KOPT-K1 (cell line): ENCODE data around the gene TPK1.

Source experiments
- H3K27ac ChIP-seq: fragments of 200-600 bp; sonication (generic); 2 replicates; pipeline ENCODE4 v1.5.1; 2016; ENCODE audit warnings: antibody characterized with exemption, mild to moderate bottlenecking, low read depth, low read length; ENCODE audit not compliant: poor library complexity, severe bottlenecking
- H3K36me3 ChIP-seq: fragments of 200-600 bp; sonication (generic); 2 replicates; pipeline ENCODE4 v1.5.1; 2017; ENCODE audit warnings: antibody characterized with exemption, mild to moderate bottlenecking, low read length, moderate library complexity; ENCODE audit not compliant: insufficient read depth
- H3K9me3 ChIP-seq: fragments of 200-600 bp; sonication (generic); 2 replicates; pipeline ENCODE4 v1.5.1; 2017; ENCODE audit warnings: antibody characterized with exemption, low read length, mild to moderate bottlenecking; ENCODE audit not compliant: insufficient read depth, poor library complexity, severe bottlenecking

TPK1 gene

DNA sequence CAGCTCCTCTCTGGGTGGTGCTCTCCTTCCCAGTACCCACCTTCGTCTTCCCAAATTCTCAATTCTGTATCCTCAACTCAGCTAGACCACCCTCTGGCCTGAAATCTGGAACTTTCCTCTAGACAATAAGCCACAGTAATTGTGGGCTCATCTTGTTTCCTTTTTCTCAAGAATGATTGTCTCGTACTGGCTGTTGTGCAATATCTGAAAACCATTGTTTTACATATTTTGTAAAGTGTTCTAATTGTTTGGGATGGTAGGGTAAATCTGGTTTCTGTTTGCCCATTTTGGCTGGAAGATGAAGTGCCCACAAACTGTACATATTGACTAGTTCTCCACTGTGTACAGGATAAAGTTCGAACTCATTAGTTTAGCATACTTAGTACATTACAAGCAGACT is 421.0 kb downstream of the TPK1 start:
- H3K27ac ChIP-seq = no peak overlapping the region
- H3K36me3 ChIP-seq = no peaks in the 10 kb centered on the region
- no peaks in the 10 kb centered on the region for H3K9me3 ChIP-seq

- H3K9me3 ChIP-seq = no peaks in the 10 kb centered on the region
- H3K27ac ChIP-seq = no peak overlapping the region
- H3K36me3 ChIP-seq = no peaks in the 10 kb centered on the region
These were observed 425.4 kb downstream of the TPK1 start for GRCh38 chr7:144410441-144410840.

GRCh38 chr7:144408121-144408520 is 427.7 kb downstream of the TPK1 start:
- Histone ChIP-seq H3K9me3 (no peaks in the 10 kb centered on the region), H3K36me3 (no peaks in the 10 kb centered on the region), H3K27ac (no peak overlapping the region)

DNA sequence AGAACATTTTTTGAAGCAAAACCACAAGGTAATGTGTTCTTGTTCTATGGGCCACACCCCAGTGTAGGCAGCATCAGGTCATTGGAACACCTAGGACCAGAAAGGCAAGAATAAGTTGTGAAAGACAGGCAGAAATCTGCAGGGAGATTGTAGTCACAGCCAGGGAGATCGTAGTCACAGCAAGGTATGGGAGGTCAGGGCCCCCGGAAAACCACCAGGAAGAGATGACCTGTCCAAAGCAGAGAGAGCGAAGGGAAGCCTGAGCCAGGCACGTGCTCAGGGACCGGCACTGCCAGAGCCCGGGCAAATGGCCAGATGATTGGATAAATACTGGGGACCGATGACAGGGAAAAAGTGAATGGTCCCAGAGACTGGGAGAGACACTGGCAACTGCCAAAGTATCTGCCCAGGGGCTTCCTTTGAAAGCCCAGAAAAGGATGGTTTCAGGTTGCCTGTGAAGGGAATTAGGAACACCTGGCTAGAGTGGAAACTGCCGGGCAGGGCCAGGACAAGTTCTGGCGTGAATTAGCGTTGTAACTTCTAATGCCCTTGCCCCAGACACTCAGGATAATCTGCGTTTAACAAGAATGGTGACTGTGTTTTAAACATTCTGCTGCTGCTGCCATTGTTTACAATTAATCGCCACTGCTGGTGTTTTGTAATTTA is 428.5 kb downstream of the TPK1 start:
- Histone ChIP-seq H3K27ac (no peak overlapping the region), H3K36me3 (no peaks in the 10 kb centered on the region), H3K9me3 (no peaks in the 10 kb centered on the region)

- no peak overlapping the region for H3K27ac ChIP-seq
- no peaks in the 10 kb centered on the region for H3K9me3 ChIP-seq
- no peaks in the 10 kb centered on the region for H3K36me3 ChIP-seq
These were observed 430.9 kb downstream of the TPK1 start for GRCh38 chr7:144404946-144405345.

GRCh38 chr7:144403649-144404061 is 432.2 kb downstream of the TPK1 start, which contains the start of gene NOBOX:
Gene NOBOX (minus strand): TSS chr7:144403693.
- no peaks in the 10 kb centered on the region for H3K9me3 ChIP-seq
- no peak within 1 kb of the TSS for H3K27ac ChIP-seq
- no peaks in the 10 kb centered on the region for H3K36me3 ChIP-seq

DNA sequence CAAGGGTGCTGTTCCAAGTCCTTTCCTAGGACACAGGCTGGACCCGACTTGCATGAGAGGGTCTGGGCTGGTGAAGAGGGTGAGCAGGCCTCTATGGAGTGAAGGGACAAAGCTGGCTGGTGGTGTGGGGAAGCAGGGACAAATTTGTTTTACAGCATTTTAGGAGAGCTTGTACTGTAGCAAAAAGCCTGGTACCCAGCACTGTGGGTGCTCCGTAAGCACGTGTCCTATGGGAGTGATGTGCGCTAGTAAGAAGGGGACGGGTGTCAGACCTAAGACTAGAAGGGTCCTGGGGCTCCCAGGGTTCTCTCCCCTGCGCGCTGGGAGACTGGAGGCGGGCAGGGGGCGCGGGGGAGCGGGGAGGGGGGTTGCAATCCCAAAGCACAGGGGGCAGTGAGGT is 432.8 kb downstream of the TPK1 start:
- Histone ChIP-seq H3K36me3 (no peaks in the 10 kb centered on the region), H3K27ac (no peak overlapping the region), H3K9me3 (no peaks in the 10 kb centered on the region)
